Urothelium cell line (cell line): ENCODE measurements around the gene CD274.
"Not testable (repeated sequence)": the region's sequence is repeated elsewhere in the genome, so short reads cannot be mapped to it uniquely, and the experiment has no call there.

ENCODE experiments used
- DNase-seq: peaks from one replicate; pipeline ENCODE4 v3.0.0; 2011; ENCODE audit warnings: low spot score, mixed read lengths
- FAIRE-seq: peaks from 2 replicates; lab custom pipeline; 2011; peaks lifted over from hg19 to GRCh38; lab: Jason Lieb, UNC

The CD274 gene

DNA sequence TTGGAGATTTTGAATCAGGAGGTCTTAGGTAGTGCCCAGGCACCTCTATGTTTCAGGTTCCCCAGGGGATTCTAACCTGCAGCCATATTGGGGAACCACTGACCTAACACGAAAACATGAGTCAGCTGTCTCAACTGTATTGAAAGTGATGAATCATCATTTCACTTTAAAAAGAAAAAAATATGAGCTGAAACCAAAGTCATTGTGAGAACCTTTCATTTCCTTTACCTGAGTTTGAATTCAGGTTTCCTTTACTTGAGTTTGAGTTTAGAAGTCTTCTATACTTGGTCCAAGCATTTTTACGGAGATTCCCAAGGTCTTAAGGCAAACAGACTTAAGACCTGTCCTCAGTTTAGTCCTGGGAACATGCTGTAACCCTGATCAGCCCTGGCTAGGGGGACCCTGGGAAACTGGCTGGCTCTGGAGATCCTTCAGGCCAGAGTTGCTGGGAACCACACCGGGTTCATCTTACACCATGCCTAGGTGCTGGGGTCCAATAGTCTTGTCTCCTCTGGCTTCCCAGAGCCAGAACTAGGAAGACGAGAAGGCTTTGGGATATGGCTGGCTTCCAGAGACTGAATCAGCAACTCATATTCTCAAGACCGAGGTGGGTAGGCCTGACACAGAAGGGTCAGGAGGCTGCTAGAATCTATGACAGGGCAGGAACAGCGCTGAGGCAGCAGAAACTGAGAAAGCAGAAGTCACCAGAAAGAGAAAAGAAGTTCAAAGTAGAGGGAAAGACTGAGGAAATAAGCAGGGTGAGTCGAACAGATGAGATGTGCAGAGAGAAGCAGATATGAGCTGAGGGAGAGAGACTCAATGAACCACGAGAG lies 43.6 kb downstream of the CD274 start:
- DNase-seq = peak; percentile 25
- FAIRE-seq = no peak

DNA sequence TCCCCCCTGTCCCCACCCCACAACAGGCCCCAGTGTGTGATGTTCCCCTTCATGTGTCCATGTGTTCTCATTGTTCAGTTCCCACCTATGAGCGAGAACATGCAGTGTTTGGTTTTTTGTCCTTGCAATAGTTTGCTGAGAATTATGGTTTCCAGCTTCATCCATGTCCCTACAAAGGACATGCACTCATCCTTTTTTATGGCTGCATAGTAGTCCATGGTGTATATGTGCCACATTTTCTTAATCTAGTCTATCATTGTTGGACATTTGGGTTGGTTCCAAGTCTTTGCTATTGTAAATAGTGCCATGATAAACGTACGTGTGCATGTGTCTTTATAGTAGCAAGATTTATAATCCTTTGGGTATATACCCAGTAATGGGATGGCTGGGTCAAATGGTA lies 44.4 kb downstream of the CD274 start:
- not testable (repeated sequence) for FAIRE-seq, DNase-seq

DNA sequence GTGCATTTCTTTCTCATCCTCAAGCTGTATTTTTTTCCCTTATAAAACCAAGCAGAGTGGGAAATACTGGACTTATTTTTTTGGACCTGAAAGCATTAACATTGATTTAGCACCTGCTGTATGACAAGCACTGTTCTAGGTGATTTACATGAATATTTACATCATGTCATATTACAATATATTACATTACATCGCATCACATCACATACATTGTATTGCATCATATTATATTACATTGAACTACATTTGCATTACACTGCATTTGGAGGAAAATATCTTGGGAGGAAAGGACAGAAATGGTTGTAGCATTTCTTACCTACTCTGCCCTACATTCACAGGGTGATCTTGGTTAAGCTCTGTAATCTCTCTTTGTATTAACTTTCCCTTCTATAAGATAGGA lies 48.8 kb downstream of the CD274 start:
- FAIRE-seq = no peak
- DNase-seq = no peak

DNA sequence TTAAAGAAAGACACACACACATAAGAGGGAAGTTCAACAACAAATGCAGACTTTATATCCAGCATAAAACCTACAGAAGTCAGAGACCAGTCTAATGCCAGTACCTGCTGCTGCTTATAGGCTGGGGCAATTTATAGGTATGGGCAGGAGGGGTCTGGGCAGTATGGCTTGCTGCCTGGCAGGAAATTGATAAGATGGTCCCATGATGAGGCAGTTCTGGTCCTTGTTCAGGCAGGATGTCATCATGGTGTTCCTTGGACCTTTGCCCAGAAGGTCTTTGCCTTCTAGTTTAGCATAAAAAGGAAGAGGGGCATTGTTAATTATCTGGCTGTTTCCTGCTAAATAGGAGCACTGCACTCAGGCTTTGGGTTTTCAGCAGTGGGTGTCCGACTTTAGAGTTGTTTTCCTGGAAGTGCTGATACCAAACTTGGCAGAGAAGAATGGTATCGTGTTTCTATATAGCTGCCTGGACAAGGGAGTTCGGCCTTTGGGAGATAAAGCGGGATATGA lies 49.6 kb downstream of the CD274 start:
- no peak for FAIRE-seq
- peak; percentile 12 for DNase-seq

DNA sequence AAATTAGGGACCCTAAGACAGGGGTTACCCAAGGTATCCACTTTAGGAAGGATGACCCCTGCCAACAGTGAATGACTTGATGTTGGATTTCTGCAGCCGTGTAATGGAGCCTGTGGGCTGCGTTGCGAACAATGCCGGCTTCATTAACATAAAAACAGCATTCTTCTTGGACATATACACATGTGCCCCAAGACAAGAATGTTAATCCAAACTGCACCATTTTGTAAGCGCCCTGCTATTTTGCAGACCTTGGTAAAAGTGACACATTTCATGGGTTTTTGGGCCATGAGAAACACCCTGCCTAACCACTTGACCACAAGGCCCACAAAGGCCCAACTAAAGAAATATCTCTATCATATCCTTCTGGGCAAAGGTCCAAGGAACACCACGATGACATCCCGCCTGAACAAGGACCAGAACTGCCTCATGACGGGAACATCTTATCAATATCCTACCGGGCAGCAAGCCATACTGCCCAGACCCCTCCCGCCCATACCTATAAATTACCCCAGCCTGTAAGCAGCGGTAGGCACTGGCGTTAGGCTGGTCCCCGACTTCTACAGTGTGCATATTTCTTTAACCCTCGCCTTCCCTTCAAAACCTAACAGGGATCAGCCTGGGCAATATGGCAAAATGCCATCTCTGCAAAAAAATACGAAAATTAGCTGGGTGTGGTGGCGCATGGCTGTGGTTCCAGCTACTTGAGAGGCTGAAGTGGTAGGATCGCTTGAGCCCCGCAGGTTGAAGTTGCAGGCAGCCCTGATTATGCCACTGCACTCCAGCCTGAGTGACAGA lies 50.3 kb downstream of the CD274 start:
- peak; percentile 39 for DNase-seq
- peak; percentile 66 for FAIRE-seq

DNA sequence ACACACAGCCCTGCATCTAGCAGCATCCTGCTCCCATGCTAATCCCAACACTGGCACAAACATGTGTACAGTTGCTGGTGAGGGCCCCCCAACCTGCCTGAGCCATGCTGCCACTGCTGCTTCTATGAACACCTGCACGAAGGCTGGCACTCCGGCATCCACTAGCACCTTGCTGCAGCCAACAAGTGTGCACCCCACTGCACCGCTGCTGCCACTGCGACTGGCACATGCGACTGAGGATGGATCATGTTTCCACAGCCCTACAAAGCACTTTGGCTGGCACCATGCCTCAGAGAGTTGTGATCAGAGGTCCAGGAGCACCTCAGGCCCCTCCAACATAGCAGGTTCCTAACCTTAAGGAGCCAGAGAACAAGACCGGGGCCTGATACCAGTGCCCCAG lies 52.2 kb downstream of the CD274 start:
- DNase-seq (no peak), FAIRE-seq (no peak)

DNA sequence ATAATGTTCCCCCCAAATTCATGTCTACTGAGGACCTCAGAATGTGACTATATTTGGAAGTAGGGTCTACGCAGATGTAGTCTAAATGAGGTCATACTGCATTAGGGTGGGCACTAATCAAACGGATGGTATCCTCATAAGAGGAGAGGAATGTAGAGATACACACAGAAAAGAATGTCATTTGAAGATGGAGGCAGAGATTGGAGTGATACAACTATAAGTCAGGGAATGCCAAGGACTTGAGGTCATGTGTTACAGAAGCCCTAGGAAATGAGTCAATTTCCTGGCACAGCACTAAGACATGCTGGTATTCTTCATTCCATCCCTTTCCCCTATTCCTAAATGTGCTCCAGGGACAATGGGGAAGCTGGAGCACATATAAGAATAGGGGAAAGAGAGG lies 59.2 kb downstream of the CD274 start:
- peak; percentile 41 for DNase-seq
- FAIRE-seq = no peak

DNA sequence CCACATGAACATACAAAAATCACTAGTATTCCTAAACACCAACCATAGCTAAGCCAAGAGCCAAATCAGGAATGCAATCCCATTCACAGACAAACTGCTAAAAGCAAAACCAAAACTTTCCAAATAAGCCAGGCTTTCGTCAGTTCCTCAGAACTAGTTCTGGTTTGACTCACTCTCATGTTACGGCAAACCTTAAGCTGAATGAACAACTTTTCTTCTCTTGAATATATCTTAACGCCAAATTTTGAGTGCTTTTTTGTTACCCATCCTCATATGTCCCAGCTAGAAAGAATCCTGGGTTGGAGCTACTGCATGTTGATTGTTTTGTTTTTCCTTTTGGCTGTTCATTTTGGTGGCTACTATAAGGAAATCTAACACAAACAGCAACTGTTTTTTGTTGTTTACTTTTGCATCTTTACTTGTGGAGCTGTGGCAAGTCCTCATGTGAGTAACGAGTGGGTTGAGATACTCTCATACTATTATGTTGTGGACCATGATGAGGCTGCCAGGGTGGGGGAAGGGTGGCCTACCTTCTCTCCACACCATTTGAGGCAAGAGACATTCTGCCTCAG lies 60.1 kb downstream of the CD274 start, which contains the start of gene PDCD1LG2:
Gene PDCD1LG2, plus strand, starts transcription at position 172 of the 572 bp plus-strand sequence. CDS start 12,016 bp downstream, outside the sequence.
- DNase-seq (no peak), FAIRE-seq (no peak)

DNA sequence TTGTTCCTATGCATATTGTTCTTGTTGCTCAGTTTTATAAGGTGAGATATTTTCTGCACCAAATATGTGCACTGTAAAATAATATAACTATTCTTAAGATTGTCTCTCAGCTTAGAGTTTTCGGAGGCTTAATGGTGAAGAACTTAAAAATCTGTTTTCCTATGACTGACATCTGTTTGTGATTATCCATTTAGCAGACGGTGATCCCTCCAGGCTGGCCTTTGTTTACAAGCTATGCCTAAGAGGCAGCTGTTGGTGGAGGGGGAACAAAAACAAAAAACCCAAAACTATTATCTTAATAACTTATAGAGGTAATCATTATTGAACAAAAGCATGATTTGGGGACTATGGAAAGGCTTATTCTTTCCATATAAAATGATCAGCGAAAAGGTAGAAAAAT lies 60.6 kb downstream of the CD274 start:
- FAIRE-seq = no peak
- DNase-seq = no peak

DNA sequence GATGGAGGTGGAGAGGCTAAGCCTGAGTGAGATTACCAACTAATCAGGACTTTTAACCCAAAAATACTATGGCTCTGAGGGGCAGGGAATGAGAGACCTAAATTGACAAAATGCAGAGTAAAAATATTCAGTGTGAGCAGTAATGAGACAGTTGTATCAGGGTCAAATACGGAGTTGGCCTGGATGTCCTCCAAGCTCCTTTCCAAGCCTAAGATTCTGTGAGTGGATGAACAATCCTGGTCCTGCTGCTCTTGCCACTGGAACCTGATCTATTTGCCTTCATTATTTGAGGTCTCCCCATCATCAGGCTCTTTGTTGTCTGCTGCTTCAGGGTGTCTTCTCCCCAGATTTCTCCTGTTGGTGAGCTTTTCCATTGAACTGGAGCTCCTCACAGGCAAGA lies 61.1 kb downstream of the CD274 start:
- DNase-seq (no peak), FAIRE-seq (no peak)

DNA sequence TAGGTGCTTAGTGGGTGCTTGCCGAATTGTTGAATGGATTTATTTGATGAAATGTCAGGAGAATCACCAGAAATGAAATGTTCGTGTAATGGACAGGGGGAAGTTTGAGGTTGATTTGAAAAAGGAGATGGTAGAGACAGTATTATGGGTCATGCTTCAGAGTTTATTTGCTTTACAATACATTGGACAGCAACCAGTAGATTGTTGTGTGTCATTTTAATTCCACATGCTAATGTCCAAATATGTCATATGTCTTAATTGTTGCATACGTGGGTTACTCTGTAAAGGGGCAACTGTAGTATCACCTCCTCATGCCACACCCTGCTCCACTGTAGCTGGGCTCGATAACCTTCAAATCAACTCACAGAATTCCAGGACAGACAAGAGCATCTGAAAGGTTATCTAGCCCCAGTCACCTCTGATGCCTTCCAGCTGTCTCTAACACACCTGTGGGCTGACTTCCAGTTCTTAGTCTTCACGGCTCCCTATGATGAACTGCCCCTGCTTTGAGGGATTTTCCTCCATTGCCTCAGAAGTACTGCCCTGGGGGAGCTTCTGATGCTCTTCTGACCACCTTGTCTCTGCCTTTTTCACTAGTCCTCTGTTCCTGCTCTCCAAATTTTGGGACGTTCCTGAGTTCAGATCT lies 61.7 kb downstream of the CD274 start:
- no peak for FAIRE-seq
- DNase-seq = no peak

DNA sequence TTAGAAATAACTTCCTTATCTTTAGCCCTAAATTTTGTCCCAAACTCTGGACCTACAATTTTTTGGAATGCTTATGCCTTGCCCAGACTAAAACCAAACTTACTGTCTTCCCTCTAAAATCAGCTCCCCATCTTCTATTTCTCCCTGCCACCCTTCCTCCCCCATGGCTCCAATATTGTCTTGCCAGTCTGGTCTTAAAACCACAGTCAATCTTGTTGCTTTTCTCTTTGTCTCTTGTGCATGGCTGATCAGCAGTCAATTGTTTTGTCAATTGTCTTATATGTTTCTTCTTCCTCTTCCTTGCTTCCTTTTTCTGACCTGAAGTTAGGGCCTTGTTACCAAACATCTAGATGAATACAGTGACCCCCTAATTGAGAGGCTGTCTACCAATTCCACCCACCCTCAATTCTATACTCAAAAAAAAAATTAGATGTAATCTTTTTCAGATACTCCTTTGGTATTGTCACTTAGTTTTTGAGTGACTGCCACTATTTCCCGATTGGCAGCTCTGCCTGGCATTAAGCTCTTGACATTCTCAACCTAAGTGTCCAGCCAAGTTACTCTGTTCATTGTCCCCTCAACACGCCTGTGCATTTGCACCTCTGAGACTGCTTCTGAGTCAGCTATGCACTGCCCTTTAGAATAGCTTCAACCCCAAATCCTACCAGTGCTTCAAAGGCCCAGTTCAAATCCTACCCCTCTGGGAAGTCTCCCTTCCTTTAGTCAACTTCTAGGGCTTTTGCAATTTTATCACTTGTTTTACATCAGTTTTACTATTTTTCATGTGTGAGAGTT lies 62.5 kb downstream of the CD274 start:
- no peak for FAIRE-seq
- no peak for DNase-seq

DNA sequence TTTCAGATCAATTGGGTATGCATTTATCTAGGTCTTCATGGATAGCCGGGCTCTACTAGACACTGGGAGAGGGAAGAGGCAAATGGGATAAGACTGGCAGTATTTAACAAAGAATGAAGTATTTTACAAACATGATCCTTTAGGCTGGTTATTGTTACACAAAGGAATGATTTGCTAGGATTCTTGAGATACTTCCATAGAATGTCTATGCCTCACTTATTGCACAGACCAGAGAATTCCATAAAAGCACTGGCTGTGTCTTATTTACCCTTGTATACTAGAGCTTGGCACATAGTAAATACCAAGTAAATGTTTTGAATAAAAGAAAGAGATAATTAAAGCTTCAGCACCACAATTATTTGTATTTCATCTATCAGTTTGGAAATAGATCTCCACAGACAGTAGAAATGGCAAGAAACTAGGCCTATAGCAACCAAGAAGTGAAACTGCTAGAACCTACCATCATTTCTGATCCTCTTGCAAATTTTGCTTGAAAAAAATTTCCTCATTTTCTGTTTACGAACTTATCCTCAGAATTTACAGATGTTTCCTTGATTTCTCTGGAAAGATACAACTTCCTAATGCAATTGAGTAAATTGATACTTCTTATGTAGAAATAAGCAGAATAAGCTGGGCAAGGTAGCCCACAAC lies 63.7 kb downstream of the CD274 start:
- FAIRE-seq = no peak

DNA sequence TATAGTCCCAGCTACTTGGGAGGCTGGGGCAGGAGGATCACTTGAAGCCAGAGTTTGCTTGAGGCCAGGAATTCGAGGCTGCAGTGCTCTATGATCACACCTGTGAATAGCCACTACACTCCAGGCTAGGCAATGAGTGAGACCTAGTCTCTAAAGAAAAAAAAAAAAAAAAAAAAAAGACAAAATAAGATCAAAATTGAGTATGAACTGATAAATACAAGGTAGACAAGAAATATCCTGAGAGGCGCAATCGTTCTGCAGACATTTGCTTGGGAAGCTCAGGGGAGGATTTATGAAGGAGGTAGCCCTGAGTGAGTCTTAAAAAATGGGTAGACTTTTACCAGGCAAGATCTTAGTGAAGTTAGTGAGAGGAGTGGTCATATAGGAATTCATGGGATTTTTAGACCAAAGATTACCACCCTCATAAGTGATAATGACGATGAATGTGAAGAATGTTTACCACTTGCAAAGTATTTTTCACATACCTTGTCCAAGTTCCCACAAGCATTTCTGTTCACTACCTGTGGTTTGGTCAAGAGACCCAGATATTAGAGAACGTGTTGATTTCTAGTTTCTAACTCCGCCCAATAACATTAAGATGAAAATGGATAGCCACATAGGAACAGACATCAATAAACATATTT lies 64.4 kb downstream of the CD274 start:
- DNase-seq (no peak), FAIRE-seq (no peak)

More for the DNA sequence above, 63.7 kb downstream of the CD274 start:
- DNase-seq = no peak

DNA sequence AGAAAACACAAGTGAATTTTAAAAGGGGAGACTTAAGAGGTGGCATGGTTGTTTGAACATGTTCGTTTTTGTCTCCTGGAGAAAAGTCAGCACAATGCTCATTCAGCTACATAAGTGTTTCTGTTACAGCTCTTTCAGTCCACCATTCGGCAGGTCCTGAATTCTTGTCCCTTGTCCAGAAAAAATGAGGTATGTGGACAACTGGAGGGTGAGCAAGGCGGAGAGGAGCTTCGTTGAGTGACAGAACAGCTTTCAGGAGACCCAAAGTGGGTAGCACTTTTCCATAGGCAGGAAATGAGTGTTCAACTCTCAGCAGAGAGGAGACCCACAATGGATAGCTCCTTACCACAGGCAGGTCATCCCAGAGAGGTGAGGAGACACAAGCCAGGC lies 64.9 kb downstream of the CD274 start:
- no peak for FAIRE-seq
- no peak for DNase-seq

DNA sequence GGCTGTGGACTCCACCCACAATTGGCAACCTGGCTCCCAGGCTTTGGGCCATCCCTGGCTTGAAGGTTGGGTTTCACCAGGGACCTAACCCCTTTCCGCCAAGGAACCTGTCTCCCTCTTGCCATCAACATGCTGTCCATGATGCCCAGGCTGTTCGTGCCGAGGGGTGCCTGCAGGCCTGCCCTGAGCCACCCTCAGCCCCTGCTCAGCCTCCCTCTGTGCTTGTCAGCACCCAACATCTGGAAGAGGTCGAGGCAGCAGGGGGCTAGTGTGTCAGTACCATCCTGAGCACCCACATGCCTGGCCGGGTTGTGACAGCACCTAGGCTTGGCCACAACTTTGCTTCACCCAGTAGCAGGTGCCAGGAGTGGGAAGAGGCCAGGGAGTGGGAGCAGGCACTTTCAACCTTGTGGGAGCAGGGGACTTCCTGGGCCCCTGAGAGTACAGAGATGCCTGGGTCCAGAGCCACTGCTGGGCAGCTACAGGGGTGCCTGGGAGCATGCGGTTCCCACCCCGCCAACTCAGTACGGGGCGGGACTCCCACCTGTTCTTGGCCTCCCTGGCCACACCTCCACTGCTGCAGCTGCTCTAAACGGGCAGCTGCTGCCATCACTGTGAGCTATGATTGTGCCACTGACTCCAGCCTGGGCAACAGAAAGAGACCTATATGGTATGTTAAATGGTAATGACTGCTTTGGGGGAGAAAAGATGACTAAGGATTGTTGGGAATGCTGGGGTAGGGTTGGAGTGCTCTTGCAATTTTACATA lies 66.3 kb downstream of the CD274 start:
- no peak for DNase-seq
- no peak for FAIRE-seq

DNA sequence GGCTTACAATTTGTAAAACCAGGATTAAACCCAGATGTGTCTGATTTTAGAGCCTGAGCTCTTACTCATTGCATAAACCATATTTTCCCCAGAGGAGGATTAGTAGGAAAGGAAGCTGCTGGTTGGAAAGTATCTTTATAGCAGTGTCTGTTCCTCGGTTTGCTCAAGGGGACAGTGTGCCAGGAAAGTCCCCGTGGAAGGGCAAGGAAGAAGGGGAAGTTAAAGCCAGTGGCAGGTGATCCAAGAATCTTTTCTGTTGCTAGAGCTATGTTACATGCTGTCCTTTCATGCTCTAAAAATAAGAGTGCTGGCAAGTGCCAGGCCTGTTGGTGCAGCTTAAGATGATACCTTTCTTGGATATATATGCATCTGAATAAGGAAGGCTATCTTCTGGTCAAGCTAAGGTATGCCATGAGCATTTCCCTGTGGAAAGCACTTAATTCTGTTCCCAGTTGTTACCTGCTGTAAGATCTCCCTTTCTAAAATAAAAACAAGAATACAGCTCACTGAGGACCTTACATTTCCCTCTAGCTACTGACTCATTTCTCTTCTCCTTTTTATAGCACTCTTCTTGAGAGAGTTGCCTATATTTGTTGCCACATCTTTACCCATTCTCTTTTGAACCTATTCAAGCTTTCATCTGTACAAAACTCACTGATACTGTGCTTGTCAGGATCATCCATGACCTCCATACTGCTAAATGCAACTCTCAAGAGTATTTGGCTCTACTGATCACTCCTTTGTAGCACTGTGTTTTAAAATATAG lies 68.0 kb downstream of the CD274 start:
- FAIRE-seq (no peak), DNase-seq (no peak)

DNA sequence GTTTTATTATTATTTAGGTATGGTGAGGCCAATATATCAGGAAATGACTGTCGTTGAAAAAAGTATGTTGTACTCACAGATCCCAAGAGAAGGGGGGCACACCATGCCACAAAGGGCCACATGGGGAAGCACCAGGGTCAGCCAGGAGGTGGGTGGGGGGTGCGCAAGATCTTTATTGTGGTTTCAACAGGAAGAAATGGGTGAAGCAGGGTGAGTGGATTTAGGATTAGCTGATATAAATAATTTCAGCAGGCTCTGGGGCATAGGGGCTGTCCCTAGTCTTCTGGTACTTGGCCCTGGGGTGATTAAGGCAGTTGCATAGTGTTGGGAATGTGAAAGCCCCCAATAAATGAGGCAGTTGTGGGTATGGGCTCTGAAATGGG lies 68.6 kb downstream of the CD274 start:
- FAIRE-seq = no peak
- DNase-seq = no peak
